Right renal cortex interstitium (tissue), 3 donors: ENCODE data around the gene SLC9A2. TPM values are rescaled to one million over a fixed set of nuclear protein-coding genes. Genes with fewer than 3 reads are reported as not detected.

Experiments used
- DNase-seq, 3 donors: peaks; one replicate each; pipeline ENCODE4 v3.0.0-alpha.2; 2013; ENCODE audit warnings: low read depth in 3 of 3, low spot score in 2 of 3
- polyA plus RNA-seq, 3 donors: library from polyadenylated mRNA; unstranded; fragments of 120-200 nt; gene quantifications; one replicate each; pipeline ENCODE4 v1.2.1, GENCODE V29; 2013; ENCODE audit not compliant: insufficient read length in 3 of 3

SLC9A2 gene
- polyA plus RNA-seq, 3 donors, result 5.7 to 7.4 (median 7.2) TPM

DNA sequence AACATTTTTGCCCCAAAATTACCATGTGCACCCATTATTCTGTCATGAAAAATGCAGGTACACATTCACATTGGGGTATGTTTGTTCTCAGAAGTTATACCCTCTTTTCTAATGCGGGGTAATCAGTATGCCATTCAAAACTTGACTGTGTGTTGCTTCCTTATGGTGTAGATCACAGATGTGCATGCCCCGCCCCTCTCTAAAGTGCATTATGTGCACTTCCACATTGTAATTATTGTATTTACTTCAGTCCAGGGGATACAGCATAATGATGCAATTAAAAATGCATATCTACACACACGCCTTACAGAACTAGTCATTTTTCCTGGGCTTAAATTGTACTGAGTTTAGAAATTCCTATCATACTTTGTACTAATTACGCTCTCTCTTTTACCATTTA is 48.8 kb downstream of the SLC9A2 start:
- DNase-seq, result no peak

DNA sequence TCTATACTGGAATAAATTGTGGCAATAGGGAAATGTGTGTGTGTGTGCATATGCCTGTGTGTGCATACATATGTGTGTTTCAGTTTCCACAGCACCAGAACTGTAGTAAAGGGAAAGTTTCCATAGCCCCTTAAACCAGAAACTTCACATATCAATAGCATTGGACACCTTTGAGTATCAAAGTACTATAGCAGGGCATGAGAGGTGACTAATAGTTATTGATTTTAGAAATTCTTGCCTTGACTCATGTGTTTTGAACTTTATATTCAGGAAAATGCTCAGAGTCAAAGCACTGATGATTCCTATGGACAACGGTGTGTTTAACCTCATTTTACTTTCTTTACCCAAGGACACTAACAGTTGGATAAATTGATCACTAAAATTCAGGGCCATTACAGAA is 50.0 kb downstream of the SLC9A2 start:
- no peak for DNase-seq

DNA sequence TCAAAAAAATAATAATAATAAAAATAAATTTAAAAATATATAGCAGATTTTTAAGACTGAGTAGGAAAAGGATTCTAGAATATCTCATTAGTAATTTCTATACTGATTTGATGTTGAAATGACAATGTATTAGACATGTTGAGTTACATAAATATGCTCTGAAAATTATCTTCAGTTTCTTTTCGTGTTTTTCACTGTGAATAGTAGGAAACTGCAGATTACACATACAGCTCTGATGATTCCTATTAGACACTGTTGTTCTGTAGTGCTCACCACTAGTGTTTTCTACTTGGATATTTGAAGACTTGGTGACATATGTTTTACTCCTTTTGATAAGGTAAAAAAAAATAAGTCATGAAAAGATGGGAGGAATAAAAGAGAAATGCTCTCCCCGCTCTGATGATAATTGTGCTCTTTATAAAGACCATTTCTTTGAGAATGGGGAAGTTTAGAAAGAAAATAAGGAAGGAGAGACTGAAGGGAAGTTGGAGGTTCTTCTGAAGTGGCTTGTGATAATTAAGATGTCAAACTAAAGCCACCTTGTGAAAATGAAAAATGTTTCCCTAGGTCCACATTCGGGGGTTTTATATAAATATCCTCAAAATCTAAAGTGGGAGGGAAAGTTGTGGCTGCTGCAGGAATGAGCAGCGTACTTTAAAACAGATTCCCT is 52.9 kb downstream of the SLC9A2 start:
- no peak for DNase-seq

DNA sequence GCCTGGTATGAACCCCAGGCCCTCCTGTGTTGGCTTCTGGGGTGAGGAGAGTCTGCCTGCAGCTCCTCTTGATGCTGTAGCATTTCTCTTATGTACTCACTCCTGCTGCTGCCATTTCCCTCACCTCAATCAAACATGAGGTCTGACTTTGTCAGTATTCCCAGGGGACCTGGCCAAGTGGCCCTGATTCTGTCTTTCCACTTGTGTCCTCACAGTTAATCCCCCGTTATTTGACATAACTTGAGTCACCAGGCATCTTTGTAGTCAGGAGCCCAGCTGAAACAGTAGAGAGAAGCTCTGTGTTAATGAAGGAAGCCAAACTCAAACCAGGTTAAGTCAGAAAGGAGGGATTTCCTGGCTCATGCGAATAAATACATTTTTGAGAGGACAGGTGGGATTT is 55.0 kb downstream of the SLC9A2 start:
- DNase-seq, result no peak

DNA sequence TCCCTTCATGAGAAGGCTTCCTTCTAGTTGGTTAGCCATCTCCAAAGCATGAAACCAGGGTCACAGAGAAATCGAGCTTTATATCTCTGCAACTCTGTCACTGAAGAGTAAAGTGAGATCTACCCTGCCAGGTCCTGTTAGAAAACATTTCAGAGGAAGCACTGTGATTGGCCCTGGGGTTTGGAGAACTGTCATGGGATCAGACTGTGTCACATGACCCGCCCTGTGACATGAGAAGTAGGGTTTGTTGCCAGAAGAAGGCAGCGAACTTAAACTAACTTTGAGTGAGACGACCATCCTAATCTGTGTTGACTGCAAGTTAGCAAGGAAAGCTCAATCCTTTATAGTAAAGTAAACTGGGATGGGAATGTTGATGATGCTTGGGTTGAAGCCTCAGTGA is 55.5 kb downstream of the SLC9A2 start:
- no peak for DNase-seq

DNA sequence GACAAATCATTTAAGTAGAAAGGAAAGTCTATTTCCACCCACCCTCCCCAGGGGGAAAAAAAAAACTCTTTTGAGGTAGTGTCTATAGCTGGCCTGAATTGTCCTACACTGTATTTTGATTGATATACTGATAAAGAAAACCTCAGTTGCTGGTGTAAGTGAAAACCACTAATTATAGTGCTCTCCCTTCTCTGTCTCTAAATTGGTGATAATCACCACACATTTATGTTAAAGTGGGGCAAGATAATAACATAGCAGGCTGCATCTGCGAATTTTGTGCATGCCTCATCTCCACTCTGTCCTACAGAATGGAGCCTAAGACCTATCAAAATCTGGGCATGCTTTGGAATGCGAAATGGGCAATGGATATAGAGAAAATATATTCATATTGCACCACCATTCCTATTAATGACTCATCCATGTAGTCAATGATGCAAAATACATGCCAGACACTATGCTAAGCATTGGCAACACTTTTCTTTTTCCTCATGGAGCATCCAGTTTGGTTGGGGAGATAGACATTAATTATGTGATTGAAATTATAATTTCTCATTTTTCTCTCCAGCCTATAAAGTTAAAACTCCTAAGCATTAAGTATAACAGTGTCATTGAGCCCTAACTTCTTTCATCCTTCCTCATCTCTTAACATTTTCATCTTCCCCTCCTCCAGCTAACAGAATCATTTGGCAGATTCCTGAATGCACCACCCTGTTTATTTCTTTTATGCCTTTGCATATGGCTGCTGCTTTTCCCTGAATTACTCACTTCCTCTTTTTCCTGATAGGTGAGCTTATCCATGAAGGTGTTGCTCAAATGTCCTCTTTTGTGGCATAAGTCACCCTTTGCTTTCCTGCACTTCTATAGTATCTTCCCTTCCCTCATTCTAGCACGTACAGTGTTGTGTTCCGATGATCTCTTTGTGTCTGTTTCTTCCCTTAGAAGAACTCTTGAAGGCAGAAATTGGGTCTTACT is 58.2 kb downstream of the SLC9A2 start:
- DNase-seq, result no peak

DNA sequence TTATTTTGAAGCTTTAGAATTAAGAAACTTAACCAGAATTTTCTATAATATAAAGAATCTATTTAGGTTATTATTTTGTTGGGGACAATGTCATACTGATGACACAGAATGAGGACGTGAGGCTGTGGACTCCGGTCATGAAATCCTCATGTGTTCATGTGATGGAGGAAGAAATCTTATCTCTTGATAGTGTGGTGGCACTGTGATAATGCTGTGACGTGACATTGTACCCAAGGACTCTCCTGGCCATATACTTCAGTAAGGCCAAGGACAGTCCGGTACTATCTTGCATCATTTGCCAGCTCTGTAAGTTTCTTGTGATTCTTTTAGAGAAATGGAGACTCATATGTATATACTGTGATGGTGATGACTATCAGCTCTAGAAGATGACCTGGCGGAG is 59.1 kb downstream of the SLC9A2 start:
- DNase-seq, result no peak

DNA sequence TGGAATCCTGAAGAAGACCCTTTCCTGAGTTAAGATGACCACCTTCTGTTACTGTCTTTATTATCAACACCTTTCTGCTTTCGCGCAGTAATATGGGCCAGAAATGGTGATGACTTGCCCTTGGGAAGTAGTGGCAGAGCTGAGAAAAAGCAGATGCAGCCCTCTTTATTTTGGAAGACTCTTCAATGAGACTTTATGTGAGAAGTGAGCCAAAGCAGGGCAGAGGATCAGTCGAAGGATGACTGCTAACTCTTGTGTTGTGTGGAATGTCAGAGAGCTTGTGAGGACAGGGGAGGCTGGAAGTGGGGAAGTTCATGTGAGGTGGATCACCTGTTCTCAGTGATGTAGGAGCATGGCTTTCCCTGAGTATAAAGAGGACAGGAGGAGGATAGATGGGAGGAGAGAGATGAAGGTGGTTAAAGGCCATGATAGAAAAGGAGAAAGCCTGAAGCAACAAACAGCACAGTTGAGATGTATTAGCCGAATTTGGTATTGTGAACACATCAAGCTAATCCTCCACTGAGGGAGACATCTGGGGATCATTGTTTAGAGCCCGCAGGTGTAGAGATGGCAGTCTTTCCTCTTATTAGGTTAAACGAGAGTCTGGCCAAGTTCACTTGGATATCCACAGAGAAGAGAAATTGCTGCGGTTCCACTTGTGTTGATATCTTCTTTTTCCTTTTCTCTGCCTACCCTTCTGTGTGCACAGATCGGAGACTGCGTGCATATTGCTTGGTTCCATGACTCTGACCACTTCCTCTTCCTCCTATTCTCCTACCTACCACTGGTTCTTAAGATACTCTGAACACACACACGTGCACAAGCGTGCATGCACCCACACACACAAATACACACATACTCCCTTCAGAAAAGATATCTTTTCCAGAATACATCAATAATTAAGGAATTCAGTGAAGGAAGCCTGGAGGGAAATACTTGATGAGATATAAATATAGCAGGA is 67.4 kb downstream of the SLC9A2 start:
- no peak for DNase-seq

DNA sequence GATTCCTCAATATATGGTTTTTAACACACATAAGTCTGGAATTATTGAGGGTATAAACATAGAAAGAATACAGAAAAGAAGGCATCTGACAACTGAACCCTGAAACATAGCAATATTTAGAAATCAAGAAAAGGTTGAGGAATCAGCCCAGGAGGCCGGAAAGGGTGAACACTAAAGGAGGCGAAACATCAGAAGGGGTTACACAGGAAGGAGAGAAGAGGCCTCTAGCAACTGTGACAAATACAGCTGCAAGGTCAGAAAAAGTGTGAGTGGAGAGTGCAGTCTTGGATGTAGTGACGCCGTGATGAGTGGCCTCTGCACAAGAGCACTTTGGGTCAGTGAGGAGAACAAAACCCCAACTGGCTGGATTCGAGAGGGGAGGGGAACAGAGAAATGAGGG is 70.7 kb downstream of the SLC9A2 start:
- no peak for DNase-seq

DNA sequence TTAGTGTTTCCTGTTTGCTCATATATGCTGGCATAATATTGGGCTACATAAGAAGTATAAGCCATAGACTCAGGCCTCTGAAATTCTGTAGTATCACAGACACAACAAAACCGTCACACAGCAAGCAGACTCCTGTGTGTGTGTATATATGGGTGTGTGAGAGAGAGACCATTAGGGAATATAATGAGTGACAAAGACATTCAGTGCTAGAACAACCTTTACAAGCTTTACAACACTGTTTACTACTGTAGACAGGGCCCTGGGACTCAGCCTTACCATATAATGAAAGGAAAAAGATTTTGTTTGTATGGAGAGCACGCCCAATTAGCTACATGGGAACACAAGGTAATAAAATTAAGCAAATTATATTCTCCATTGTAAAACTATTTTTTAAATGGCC is 77.1 kb downstream of the SLC9A2 start:
- no peak for DNase-seq

DNA sequence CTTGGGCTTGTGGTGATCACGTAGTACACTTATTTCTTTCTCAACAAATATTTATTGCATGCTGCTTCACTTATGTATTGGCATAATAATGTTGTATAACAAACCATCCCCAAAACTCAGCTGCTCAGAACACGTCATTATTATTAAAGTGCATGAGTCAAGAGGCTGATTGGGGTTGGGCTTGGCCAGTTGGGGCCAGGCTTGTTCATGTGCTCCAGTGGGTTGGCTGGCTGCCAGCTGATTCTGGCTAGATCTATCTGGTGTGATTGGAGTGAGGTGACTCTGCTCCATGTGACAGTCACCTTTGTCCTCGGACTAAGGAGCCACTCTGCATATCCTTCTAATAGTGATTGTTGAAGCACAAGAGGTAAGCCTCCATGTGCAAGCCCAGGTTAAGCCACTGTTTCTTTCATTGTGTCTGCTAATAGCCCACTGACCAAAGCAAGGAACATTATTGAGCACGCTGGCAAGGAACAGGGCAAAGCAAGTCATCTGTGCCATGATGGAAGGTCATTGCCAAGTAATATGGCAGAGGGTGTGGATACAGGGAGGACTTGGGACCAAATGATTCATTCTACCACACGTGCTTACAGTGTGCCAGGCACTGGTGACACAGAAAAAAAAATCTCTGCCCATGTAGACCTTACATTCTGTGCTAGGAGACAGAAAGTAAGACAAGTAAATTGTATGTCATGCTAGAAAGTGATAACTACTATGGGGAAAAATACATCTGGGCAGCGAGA is 79.2 kb downstream of the SLC9A2 start:
- no peak for DNase-seq

DNA sequence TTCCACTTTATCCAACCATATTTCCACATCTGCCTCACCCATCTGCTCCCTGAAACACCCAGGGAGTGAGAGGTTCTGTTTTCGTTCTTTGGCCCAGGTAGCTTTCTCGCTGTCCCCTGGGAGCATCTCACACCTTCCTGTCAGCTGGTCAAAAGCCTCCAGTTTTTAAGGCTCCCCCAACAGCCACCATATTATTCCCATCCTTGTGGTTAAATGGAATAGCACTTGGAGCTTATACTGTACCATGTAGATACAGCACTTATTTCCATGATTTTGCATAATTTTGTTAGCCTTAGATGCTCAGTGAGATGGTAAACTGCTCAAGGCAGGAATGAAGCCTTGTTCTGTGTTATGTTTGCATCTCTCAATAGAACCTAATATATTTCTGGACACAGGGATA is 84.0 kb downstream of the SLC9A2 start:
- DNase-seq, result no peak

DNA sequence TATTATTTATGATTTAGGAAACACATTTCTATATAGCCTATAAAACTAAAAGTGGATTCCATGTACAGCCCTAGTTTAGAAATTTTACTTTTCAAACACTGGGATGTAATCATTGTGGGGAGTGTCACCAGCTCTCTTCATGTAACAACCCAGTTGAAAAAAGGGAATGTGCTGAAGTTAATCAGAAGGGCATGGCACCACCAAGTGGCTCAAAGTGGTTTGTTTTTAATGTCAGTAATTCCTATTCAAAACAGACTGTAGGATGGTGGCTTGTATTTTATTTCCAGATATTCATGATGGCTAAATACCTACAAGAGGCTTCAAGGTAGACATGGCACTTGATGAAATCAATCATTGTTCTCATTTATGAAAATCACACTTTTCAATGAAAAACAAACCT is 84.4 kb downstream of the SLC9A2 start:
- no peak for DNase-seq

DNA sequence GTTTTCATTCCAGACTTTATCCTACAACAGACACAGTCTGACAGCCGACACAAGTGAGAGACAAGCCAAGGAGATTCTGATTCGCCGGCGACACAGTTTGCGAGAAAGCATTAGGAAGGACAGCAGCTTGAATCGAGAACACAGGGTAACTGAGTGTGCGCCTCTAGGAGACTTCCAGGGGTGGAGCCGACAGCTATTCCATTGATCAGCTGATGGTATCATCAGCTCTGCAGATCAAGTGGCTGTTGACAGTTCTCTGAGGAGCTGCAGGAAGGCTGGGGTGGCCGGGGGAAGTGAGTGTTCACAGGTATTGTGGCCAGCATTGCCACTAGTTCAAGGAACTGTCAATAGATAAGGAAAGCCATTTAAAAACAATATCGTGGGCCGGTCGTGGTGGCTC is 85.2 kb downstream of the SLC9A2 start:
- DNase-seq, result no peak

DNA sequence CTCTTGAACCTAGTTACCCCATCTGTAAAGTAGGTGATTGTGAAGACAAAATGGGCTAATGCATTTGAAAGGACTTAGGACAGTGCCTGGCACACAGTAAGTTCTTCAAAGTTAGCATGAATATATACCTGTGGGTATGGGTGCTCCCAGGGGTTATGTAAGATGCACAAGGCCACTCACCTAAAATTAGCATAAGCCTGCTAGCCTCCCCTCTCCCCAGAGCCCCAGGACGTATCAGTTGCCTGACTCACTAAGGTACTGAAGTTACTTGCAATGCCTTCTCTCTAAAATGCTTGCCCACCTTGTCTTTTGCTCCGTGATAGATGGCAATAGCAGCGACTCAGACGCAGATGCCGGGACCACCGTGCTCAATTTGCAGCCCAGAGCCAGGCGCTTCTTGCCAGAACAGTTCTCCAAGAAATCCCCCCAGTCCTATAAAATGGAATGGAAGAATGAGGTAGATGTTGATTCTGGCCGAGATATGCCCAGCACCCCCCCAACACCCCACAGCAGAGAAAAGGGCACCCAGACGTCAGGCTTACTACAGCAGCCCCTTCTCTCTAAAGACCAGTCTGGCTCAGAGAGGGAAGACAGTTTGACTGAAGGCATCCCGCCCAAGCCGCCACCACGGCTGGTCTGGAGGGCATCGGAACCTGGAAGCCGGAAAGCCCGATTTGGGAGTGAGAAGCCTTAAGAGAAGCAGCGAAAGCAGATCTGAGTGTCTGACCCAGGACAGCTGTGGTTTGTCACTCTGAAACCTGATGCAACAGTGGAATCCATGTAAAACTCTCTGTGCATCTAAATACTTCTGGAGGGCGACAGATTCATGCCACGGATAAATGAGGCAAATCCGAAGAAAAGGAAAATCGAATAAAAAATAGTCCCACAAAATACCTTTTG is 88.7 kb downstream of the SLC9A2 start:
- peak in 2 of 3 donors; percentile 29 to 54 for DNase-seq

DNA sequence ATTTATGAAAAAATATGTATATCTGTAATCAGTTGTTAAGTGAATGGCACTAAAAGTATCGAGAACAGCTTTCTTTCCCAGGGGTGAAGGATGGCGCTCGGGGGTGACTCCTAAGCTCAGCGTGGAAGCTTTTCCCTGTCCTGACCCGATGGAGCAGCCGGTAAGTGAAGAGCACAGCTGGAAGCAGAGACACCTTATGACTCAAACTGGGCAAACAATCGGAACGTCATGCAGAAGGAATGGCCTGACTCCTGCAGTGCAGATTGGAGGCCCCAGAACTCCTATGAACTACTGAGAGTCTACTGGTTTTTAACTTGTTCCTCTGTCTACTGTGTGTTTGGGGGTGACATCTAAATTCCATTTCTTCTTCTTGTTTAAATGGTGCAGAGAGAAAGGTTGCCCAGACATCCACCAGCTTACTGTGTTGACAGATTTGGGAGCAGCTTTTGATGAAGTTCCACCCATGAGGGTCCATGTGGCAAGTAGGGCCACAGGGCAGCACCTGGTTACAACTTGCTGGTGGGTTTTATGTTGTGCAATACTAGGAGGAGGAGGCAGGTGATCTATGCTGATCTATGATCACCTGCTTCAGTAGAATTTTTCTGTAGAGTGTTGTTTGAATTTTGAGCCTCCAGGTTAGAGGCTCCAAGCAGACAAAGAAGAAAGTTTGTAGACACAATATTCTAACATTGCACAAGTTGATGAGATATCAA is 89.7 kb downstream of the SLC9A2 start:
- no peak for DNase-seq

DNA sequence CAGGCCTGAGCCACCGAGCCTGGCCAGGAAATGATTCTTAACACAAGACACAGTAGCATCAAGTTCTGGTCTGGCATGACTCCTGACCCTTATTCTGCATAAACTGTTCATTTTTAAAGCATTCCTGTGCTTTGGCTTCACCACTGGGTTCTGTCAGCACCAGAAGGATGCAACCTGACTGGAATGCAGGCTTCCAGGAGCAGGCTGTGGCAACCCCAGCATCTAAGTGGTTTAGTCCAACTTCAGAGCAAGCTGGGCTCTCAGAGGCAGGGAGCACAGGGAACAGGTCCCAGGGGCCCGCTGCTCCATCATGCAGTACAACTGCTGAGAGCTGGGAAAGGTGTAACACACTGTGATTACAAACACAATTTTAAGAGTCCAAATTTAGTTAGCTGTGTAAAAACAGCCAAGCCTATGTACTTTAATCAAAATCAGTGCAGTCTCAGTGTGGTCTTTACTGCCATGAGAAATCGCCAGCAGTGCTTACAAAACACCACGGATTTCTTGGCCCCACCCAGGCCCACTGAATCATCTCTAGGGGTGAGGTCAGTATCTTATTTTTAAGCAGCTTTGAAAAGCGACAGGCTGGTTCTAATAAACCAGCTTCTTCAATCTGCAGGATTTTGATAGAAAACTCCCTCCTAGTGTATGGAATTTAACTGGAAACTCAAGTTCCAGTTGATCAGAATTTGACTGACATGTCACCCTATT is 98.1 kb downstream of the SLC9A2 start:
- DNase-seq, result no peak
